D721Med (cell line): ENCODE measurements around the gene B3GLCT.

Experiments used
- DNase-seq: peaks from one replicate; pipeline ENCODE4 v3.0.0; 2011; ENCODE audit warnings: low spot score; ENCODE audit not compliant: insufficient read length
- FAIRE-seq: peaks from 2 replicates; lab custom pipeline; 2011; peaks lifted over from hg19 to GRCh38; lab: Jason Lieb, UNC
- TF ChIP-seq, protein P1 (sequence below): IDR thresholded peaks from 2 replicates; pipeline ENCODE4 v1.5.1; 2012; ENCODE audit warnings: mild to moderate bottlenecking, control low read depth; ENCODE audit not compliant: insufficient read depth; ENCODE audit errors: missing control alignments

B3GLCT gene

DNA sequence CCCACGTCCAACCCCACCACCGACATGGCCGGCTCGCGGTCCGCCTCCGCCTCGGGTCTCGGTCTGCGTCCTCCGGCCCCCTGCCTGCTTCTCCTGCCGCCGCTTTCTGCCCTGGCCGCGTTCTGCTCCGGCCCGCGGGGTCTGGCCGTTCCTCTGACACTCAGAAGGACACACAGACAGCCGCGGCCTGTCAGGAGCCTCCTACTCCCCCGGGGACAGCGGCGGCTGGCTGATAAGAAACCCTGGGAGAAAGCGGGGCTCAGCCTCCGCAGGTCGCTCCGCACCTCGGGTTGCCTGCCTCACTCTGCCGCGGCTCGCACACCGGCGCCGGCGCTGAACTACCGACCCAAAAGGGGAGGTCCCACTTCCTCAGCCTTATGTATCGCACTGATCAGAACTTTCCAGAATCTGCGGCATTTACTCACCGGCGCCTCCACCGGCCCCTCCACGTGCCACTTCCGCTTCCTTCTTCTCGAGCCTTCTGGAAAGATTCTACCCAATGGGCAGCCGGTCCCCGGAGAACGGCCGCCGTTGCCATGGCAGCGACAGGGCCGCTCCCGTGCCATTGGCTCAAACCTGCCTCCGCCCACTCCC lies 38.1 kb upstream of the B3GLCT start, which contains the start of gene HSPH1:
TSS of gene HSPH1 (minus strand) at position 348 of the 594 bp plus-strand sequence. CDS start at position 26, 322 bp downstream.
- FAIRE-seq: no peak
- TF ChIP-seq, protein P1, sequence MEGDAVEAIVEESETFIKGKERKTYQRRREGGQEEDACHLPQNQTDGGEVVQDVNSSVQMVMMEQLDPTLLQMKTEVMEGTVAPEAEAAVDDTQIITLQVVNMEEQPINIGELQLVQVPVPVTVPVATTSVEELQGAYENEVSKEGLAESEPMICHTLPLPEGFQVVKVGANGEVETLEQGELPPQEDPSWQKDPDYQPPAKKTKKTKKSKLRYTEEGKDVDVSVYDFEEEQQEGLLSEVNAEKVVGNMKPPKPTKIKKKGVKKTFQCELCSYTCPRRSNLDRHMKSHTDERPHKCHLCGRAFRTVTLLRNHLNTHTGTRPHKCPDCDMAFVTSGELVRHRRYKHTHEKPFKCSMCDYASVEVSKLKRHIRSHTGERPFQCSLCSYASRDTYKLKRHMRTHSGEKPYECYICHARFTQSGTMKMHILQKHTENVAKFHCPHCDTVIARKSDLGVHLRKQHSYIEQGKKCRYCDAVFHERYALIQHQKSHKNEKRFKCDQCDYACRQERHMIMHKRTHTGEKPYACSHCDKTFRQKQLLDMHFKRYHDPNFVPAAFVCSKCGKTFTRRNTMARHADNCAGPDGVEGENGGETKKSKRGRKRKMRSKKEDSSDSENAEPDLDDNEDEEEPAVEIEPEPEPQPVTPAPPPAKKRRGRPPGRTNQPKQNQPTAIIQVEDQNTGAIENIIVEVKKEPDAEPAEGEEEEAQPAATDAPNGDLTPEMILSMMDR: no peak
- peak; percentile 63 for DNase-seq

DNA sequence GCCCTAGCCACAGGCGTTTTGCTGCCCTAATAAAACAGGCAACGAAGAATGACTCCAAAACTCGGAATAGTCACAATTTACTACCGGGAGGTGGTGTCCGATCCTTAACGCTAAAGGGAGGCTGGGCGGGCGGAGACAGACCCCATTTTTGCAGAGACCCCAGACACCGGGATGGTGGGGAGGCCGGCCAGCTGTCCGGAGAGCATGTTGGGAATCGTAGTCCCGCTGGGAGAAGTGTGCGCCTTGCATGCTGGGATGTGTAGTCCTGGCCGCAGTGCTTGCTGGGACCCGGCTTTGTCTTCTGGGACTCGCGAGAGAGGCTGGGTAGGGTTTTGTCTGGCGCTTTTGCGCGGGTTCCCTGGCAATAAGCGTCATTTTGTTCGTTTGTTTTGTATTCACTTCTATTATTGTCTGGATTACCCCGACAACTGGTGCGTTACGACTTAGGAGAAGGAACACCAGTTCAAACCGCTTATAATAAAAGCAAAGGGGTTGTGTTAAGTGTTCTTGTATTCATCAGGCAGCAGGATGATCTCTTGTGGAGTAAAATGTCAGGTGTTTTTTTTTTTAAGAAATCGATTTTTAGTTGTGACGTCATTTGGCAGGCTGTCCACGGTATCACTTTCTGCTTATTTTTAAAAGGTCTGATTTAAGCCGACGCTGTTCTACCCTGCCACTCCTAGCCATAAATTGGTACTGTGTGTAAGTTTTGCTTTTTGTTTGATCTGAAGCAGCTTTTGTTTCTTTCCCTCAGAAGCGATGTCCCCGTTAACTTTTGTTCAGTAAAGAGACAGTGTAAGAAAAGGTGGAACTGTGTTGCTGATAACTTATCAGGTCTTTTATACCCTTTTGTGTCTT lies 37.4 kb upstream of the B3GLCT start:
- DNase-seq (peak; percentile 35), FAIRE-seq (peak; percentile 29)
- TF ChIP-seq, protein P1: no peak

- DNase-seq (no peak), FAIRE-seq (no peak)
- TF ChIP-seq, protein P1: no peak
These were observed 33.2 kb upstream of the B3GLCT start for GRCh38 chr13:31166591-31166990.

DNA sequence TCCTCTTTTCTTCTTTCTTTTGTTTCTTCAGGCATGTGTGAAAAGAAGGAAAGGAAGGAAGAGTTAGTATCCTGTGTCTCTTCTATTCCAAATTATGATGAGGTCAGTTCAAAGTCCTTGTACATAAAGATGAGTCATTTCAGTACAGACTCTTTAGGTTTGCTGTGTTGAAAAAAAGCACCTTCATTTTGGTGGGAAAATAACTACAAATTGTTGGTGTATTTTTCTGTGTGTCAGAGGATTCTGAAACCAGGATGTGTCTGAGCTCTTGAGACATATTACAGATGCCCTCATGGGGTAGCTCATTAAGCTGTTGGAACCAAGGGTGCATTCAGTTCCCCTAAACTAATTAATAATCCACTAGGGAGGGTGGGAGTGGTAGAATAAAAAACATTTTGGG lies 32.3 kb upstream of the B3GLCT start:
- DNase-seq: no peak
- TF ChIP-seq, protein P1: no peak
- no peak for FAIRE-seq

- DNase-seq (no peak), FAIRE-seq (no peak)
- TF ChIP-seq, protein P1: no peak
These were observed 31.6 kb upstream of the B3GLCT start for GRCh38 chr13:31168166-31168565.

GRCh38 chr13:31168736-31169135 lies 31.0 kb upstream of the B3GLCT start:
- no peak for DNase-seq
- TF ChIP-seq, protein P1: no peak
- no peak for FAIRE-seq
